Measurements from ENCODE around the gene MPHOSPH9.

DNA sequence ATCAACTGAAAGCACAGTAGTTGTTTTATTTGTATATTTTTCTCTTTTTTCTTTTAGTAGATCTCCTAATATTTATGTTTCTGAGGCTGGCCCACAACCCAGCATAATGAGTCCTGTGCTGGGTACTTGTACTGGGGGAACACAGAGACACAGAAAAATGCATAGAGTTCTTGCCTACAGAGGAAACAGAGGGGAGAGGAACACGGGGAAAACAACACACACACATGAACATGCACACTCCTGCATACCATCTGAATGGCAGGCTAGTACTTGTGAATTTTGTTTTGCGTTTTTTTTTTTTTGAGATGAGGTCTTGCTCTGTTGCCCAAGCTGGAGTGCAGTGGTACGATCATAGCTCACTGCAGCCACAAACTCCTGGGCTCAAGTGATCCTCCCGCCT is 103.3 kb downstream of the MPHOSPH9 start:
- TF ChIP-seq, protein P1, sequence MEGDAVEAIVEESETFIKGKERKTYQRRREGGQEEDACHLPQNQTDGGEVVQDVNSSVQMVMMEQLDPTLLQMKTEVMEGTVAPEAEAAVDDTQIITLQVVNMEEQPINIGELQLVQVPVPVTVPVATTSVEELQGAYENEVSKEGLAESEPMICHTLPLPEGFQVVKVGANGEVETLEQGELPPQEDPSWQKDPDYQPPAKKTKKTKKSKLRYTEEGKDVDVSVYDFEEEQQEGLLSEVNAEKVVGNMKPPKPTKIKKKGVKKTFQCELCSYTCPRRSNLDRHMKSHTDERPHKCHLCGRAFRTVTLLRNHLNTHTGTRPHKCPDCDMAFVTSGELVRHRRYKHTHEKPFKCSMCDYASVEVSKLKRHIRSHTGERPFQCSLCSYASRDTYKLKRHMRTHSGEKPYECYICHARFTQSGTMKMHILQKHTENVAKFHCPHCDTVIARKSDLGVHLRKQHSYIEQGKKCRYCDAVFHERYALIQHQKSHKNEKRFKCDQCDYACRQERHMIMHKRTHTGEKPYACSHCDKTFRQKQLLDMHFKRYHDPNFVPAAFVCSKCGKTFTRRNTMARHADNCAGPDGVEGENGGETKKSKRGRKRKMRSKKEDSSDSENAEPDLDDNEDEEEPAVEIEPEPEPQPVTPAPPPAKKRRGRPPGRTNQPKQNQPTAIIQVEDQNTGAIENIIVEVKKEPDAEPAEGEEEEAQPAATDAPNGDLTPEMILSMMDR (IDR thresholded peaks at IDR 0.05) = no peak
- no peak for TF ChIP-seq POLR2A (IDR thresholded peaks at IDR 0.05)
